SK-N-SH (cell line): Measurements from ENCODE around the gene CAPSL. TPM values are rescaled to one million over a fixed set of nuclear protein-coding genes. Genes with fewer than 3 reads are reported as not detected.
"Not testable (repeated sequence)": the region's sequence is repeated elsewhere in the genome, so short reads cannot be mapped to it uniquely, and the experiment has no call there.

ENCODE experiments used
- CTCF ChIA-PET: fragments of 300-600, 350-600 bp; formaldehyde crosslinking; extraction: SDS; loops from one replicate; lab custom pipeline; 2021; lab: Yijun Ruan, JAX
- POLR2A ChIA-PET: fragments of 350-600 bp; sonication (Branson Sonifier 250); formaldehyde crosslinking; extraction: SDS; loops from one replicate; lab custom pipeline; 2020; ENCODE audit warnings: antibody characterized with exemption, inconsistent platforms; lab: Yijun Ruan, JAX
- DNase-seq: peaks from one replicate; pipeline ENCODE4 v3.0.0; 2012
- H2AFZ ChIP-seq: fragments of 200-600 bp; sonication (generic); 2 replicates; pipeline ENCODE4 v1.8.1; 2016; ENCODE audit warnings: antibody characterized with exemption, mild to moderate bottlenecking, low read depth
- H3F3A ChIP-seq: fragments of 200-600 bp; sonication (generic); replicated peaks from 2 replicates; pipeline ENCODE3; 2016; ENCODE audit warnings: antibody characterized with exemption, mild to moderate bottlenecking; ENCODE audit not compliant: insufficient read depth
- H3K27ac ChIP-seq, 2 experiments: fragments of 200-500 bp in 1 of 2; fragments of 200-600 bp in 1 of 2; sonication (Bioruptor generic) in 1 of 2; sonication (generic), shearing (Covaris generic) in 1 of 2; 2 replicates each; pipeline versions ENCODE4 v1.5.1 to v1.6.1; 2014 to 2016; ENCODE audit warnings: low read depth in 2 of 2, inconsistent platforms in 1 of 2, low read length in 1 of 2, mild to moderate bottlenecking in 1 of 2, mixed read lengths in 1 of 2
- H3K27me3 ChIP-seq: fragments of 200-600 bp; sonication (generic), shearing (Covaris generic); 2 replicates; pipeline ENCODE4 v1.6.1; 2016; ENCODE audit warnings: mixed run types; ENCODE audit not compliant: insufficient read depth
- H3K36me3 ChIP-seq, 2 experiments: fragments of 200-500 bp in 1 of 2; fragments of 200-600 bp in 1 of 2; sonication (Bioruptor generic) in 1 of 2; sonication (generic) in 1 of 2; replicated peaks in 1 of 2; 2 replicates each; pipeline versions ENCODE3 to v1.5.1; 2014 to 2016; ENCODE audit warnings: low read length in 1 of 2, mild to moderate bottlenecking in 1 of 2; ENCODE audit not compliant: insufficient read depth in 2 of 2, control insufficient read depth in 1 of 2
- H3K4me1 ChIP-seq, 2 experiments: fragments of 200-500 bp in 1 of 2; fragments of 200-600 bp in 1 of 2; sonication (Bioruptor generic) in 1 of 2; sonication (generic), shearing (Covaris generic) in 1 of 2; 2 replicates each; pipeline versions ENCODE4 v1.5.1 to v1.6.1; 2014 to 2016; ENCODE audit warnings: low read depth in 1 of 2, low read length in 1 of 2, mixed run types in 1 of 2; ENCODE audit not compliant: insufficient read depth in 2 of 2, control insufficient read depth in 1 of 2
- H3K4me2 ChIP-seq: fragments of 200-600 bp; sonication (generic), shearing (Covaris generic); 2 replicates; pipeline ENCODE4 v1.6.1; 2017; ENCODE audit warnings: mixed run types
- H3K4me3 ChIP-seq, 2 experiments: fragments of 200-500 bp in 1 of 2; fragments of 200-600 bp in 1 of 2; sonication (Bioruptor generic) in 1 of 2; sonication (generic), shearing (Covaris generic) in 1 of 2; 2 replicates each; pipeline versions ENCODE4 v1.5.1 to v1.8.1; 2014 to 2016; ENCODE audit warnings: low read depth in 2 of 2, inconsistent platforms in 1 of 2, low read length in 1 of 2, mild to moderate bottlenecking in 1 of 2, mixed read lengths in 1 of 2, moderate library complexity in 1 of 2
- H3K79me2 ChIP-seq: fragments of 200-600 bp; sonication (generic); 2 replicates; pipeline ENCODE4 v1.8.1; 2017; ENCODE audit warnings: mild to moderate bottlenecking; ENCODE audit not compliant: insufficient read depth
- H3K9ac ChIP-seq: fragments of 200-600 bp; sonication (generic); 2 replicates; pipeline ENCODE4 v1.6.1; 2017; ENCODE audit warnings: mixed run types
- H3K9me2 ChIP-seq: fragments of 200-600 bp; sonication (generic); 2 replicates; pipeline ENCODE4 v1.6.1; 2017; ENCODE audit warnings: mixed run types
- H3K9me3 ChIP-seq: fragments of 200-600 bp; sonication (generic); 2 replicates; pipeline ENCODE4 v1.6.1; 2017; ENCODE audit warnings: mixed run types, mild to moderate bottlenecking, moderate library complexity
- H4K20me1 ChIP-seq: fragments of 200-600 bp; sonication (generic); 2 replicates; pipeline ENCODE4 v1.6.1; 2017; ENCODE audit warnings: mild to moderate bottlenecking, mixed run types; ENCODE audit not compliant: insufficient read depth
- CTCF ChIP-seq: fragments of 200-600 bp; sonication (generic); IDR thresholded peaks from 2 replicates; pipeline ENCODE4 v1.6.1; 2017; ENCODE audit warnings: antibody characterized with exemption, mild to moderate bottlenecking, moderate library complexity
- ELF1 ChIP-seq: IDR thresholded peaks from 2 replicates; pipeline ENCODE4 v1.4.0; 2012
- EP300 ChIP-seq, 2 experiments: IDR thresholded peaks; 2 replicates each; pipeline versions ENCODE4 v1.4.0 to v1.6.1; 2012; ENCODE audit warnings: borderline replicate concordance in 1 of 2, low read depth in 1 of 2, low read length in 1 of 2
- FOXJ3 ChIP-seq: sonication (generic); formaldehyde crosslinking; IDR thresholded peaks from 2 replicates; pipeline ENCODE4 v1.5.1; 2020; ENCODE audit warnings: mild to moderate bottlenecking, missing genetic modification reagents
- GABPA ChIP-seq: IDR thresholded peaks from 2 replicates; pipeline ENCODE4 v1.4.0; 2012; ENCODE audit warnings: low read depth, mild to moderate bottlenecking
- JUND ChIP-seq: IDR thresholded peaks from 2 replicates; pipeline ENCODE4 v1.4.0; 2012
- MXI1 ChIP-seq: IDR thresholded peaks from 2 replicates; pipeline ENCODE4 v1.6.1; 2012; ENCODE audit warnings: mild to moderate bottlenecking, low read depth, low read length, improper control_type of control experiment
- POLR2AphosphoS5 ChIP-seq: IDR thresholded peaks from 2 replicates; pipeline ENCODE4 v1.6.1; 2012; ENCODE audit warnings: low read depth, low read length
- RAD21 ChIP-seq: IDR thresholded peaks from 2 replicates; pipeline ENCODE4 v1.6.1; 2012; ENCODE audit warnings: mild to moderate bottlenecking, low read length
- RCOR1 ChIP-seq: fragments of 150-350 bp; IDR thresholded peaks from 2 replicates; pipeline ENCODE4 v1.6.1; 2017; ENCODE audit warnings: antibody characterized with exemption, low read length
- REST ChIP-seq: IDR thresholded peaks from 2 replicates; pipeline ENCODE4 v1.6.1; 2012; ENCODE audit warnings: mild to moderate bottlenecking, low read depth, low read length, moderate library complexity
- SIN3A ChIP-seq: IDR thresholded peaks from 2 replicates; pipeline ENCODE4 v1.6.1; 2012; ENCODE audit warnings: low read depth, mild to moderate bottlenecking, low read length, moderate library complexity, borderline replicate concordance
- SMC3 ChIP-seq: IDR thresholded peaks from 2 replicates; pipeline ENCODE4 v1.6.1; 2012; ENCODE audit warnings: low read depth, low read length, improper control_type of control experiment
- USF2 ChIP-seq: fragments of 150-350 bp; IDR thresholded peaks from 2 replicates; pipeline ENCODE4 v1.6.1; 2017; ENCODE audit warnings: antibody characterized with exemption, low read length, low read depth, borderline replicate concordance
- ZBTB33 ChIP-seq: IDR thresholded peaks from 2 replicates; pipeline ENCODE4 v1.4.0; 2012; ENCODE audit warnings: low read depth, borderline replicate concordance
- WGBS: methylation state at CpG from one replicate; pipeline ENCODE4 v1.1.6; 2017; ENCODE audit warnings: low lambda C conversion rate; 5-methylcytosine and 5-hydroxymethylcytosine counted together
- polyA plus RNA-seq, 3 experiments: library from polyadenylated mRNA; depleted of rRNA; stranded (reverse); fragments of >200 nt; gene quantifications; 2 replicates each; pipeline ENCODE4 v1.2.3, GENCODE V29; 2012

The CAPSL gene
- polyA plus RNA-seq, 1 of the 3 experiments (the other 2 are of a cell fraction) = 0.23 TPM

- no peak overlapping the region for H3K27ac ChIP-seq
- H4K20me1 ChIP-seq = no peaks in the 10 kb centered on the region
- WGBS = 71% methylated on average over 5 of the region's 5 CpGs
- H3K27me3 ChIP-seq = no peaks in the 10 kb centered on the region
- H3K9me3 ChIP-seq = no peaks in the 10 kb centered on the region
- TF ChIP-seq USF2 (no peak), REST (no peak), JUND (no peak), SMC3 (no peak), RCOR1 (no peak), ZBTB33 (no peak), RAD21 (no peak), CTCF (no peak), GABPA (no peak), POLR2AphosphoS5 (no peak), SIN3A (no peak), FOXJ3 (no peak), MXI1 (no peak), EP300 (IDR thresholded peaks at IDR 0.05; ENCODE audit: borderline replicate concordance in 1 of 2, low read depth in 1 of 2, low read length in 1 of 2) (no peak), ELF1 (no peak)
- H3K4me3 ChIP-seq = no peak overlapping the region
- CTCF ChIA-PET = interaction anchor here (1.0 kb wide), 1 partner anchor 276 kb away, joined by 3 read pairs; no protein-coding TSS in a partner anchor
- H3F3A ChIP-seq = no peaks in the 10 kb centered on the region
- H3K79me2 ChIP-seq = no peaks in the 10 kb centered on the region
- H3K9ac ChIP-seq = no peak overlapping the region
- no peaks in the 10 kb centered on the region for H3K9me2 ChIP-seq
- POLR2A ChIA-PET = no interaction called here
- H3K4me1 ChIP-seq = no peaks in the 10 kb centered on the region
- H3K36me3 ChIP-seq = no peaks in the 10 kb centered on the region
- no peak overlapping the region for H2AFZ ChIP-seq
- no peak overlapping the region for H3K4me2 ChIP-seq
- DNase-seq = no peak
Measured at GRCh38 chr5:35894131-35894530, 44.3 kb downstream of the CAPSL start.

GRCh38 chr5:35892799-35893198 is 45.6 kb downstream of the CAPSL start:
- H2AFZ ChIP-seq, H3F3A ChIP-seq, H3K36me3 ChIP-seq, H3K4me3 ChIP-seq, H3K79me2 ChIP-seq, H3K9me3 ChIP-seq, H3K4me1 ChIP-seq, POLR2A ChIA-PET, H4K20me1 ChIP-seq, H3K9me2 ChIP-seq, H3K4me2 ChIP-seq, DNase-seq, H3K9ac ChIP-seq, H3K27me3 ChIP-seq, CTCF ChIA-PET, H3K27ac ChIP-seq: not testable (repeated sequence)
- no CpG with 5 or more reads among the region's 23 CpGs for WGBS
